PC-9 (cell line): ENCODE measurements around the gene HCN1.

Source experiments
- CTCF ChIP-seq: fragments of 200-600 bp; sonication (generic); conservative IDR thresholded peaks from 2 replicates; pipeline ENCODE4 v1.6.1; 2017; ENCODE audit warnings: mixed run types, antibody characterized with exemption, mild to moderate bottlenecking, moderate library complexity
- EZH2 ChIP-seq: fragments of 200-600 bp; sonication (generic); IDR thresholded peaks from 2 replicates; pipeline ENCODE4 v1.8.0; 2017; ENCODE audit warnings: antibody characterized with exemption, low read depth

GRCh38 chr5:45205403-45205961, 490.7 kb downstream of the HCN1 start:
- TF ChIP-seq CTCF (no peak), EZH2 (no peak)
